Activated naive CD4-positive, alpha-beta T cell (primary cell): Measurements from ENCODE around the gene CPO.

Source experiments
- DNase-seq, 4 experiments: peaks; one replicate each; lab custom pipeline; 2025; lab: John Stamatoyannopoulos, UW

Gene CPO

DNA sequence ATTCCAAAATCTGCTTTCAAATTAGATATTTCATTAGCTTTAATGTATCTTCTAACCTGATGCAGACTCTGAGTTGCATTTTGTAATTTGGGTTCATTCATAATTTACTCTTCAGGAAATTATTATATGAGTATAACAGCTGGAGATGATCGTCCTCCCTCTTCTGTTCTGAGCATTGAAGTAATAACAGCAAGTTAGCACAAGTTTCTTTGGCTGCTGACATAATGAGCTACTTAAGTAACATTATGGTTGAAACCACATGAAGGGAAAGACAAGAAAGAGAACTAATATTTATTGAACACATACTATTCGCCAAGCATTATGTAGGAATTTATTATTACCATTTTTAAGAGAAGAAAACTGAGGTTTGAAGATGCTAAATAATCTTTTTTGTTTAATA lies 75.1 kb downstream of the CPO start:
- no peak for DNase-seq

DNA sequence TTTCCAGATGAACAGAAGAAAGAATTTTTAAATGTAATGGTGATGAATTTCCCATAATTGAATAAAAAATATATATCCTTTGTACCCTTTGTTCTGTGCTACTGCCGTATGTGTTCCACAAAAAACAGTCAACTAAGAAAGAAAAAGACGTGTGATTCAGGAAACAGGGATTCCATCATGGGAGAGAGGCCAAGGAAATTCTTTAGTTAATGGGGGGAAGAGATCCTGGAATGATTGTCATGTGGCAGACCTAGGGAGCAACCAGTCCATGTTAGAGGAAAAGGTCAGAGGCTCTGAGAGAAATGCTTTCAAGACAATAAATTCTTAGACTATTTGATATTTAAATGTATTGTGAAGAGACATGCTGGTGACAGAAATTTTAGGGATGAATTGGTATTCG lies 76.6 kb downstream of the CPO start:
- no peak for DNase-seq
